ENCODE measurements around the gene CTNNA3. TPM values are rescaled to one million over a fixed set of nuclear protein-coding genes. Genes with fewer than 3 reads are reported as not detected.
"Not testable (repeated sequence)": the region's sequence is repeated elsewhere in the genome, so short reads cannot be mapped to it uniquely, and the experiment has no call there.

CTNNA3 gene
- total RNA-seq, 1 donor from 2014 or later, result under 0.01 TPM

DNA sequence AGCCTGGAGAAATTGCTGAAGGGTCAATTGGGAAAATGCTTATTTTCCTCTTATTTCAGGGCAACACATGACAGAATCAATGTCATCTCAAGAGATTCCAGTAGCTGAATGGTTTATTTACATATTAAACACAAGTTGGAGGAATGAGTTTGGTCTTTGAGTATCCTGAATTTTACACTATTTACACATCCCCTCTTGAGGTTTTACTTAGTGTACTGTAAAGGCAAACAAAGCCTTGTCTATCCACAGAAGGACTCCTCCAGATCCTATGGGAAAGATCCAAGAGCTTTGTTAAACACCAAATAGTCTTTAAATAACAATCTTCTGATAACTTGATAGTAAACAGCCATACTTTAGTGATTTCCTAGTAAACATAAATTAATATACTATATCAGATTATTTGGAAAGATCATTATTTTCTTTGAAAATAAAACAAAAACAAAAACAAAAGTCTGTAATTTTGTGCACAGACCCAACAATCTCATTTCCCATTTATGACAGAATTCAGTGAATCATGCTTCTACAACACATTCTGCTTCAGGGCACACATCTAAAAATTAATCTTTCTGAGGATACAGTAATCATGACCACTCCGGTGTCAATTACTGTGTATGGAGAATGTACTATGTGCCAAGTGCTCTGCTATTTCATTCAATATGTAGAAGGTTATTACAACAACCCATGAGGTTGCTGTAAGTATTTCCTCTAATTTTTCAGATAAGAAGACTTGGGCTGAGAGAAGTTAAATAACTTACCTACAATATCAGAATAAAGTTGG is 1345.2 kb downstream of the CTNNA3 start:
- no peak for DNase-seq

DNA sequence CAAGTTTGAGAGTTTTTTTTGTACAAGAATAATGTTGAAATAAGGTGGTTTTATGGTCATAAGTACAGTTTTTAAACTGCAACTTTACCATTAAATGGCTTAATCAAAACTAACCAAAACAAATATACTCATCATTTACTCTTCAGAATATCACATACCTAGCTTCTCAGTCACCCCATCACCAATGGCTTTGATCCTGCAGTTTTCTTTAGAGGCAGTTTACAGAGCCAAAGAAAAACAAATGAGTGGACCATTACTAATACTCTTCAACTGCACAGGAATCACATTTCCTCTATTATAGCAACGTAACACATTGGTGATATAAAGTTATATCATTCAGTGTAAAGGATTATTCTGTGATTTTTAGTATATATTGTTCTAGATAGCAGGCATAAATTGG is 1346.3 kb downstream of the CTNNA3 start:
- no peak for DNase-seq

DNA sequence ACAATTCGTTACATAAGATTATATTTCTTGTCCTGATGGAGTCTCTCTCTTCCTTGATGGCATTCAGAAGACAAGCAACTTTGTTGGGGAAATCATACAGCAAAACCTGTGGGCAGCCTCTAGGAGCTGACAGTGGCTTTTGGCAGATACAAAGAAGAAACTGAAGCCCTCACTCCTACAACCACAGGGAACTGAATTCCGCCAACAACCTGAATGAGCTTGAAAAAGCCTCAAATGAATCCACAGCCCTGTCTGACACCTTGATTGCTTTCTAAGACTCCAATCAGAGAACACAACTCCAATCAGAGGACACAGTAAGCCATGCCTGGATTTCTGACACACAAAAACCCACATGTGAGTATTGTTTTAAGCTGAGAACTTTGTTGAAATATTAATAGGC is 1346.9 kb downstream of the CTNNA3 start:
- no peak for DNase-seq

DNA sequence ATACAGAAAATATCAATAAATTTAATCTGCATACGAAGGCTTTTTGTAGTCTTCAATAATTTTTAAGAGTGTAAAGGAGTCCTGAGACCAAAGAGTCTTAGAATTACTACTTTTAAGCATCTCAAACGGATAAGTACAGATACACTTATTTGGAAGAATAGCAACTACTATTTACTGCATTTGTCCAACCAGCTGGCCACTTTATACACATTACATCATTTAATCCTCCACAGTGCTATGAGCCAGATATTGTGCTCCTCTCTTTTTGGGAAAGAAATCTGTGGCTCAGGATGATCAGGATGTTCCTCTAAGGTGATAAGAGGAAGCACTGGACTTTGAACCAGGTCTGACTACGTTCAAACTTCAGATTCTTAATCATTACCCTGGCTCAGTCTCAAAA is 1358.8 kb downstream of the CTNNA3 start:
- DNase-seq, result no peak

DNA sequence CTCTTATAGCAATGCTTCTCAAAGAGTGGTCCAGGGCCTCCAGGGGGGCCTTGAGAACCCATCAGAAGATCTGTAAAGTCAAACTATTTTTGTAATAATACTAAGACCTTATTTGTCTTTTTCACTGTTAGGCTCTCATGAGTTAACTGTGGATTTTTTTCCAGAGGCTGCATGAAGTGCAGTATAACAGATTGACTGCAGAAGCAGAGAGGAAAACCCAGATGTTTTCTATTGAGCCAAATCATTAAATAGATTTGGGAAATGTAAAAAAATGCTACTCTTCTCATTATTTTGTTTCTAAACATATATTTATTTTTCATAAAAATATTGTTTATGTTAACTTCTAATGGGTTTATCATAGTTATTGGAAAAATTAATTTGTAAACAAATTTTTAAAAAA is 1359.2 kb downstream of the CTNNA3 start:
- no peak for DNase-seq

DNA sequence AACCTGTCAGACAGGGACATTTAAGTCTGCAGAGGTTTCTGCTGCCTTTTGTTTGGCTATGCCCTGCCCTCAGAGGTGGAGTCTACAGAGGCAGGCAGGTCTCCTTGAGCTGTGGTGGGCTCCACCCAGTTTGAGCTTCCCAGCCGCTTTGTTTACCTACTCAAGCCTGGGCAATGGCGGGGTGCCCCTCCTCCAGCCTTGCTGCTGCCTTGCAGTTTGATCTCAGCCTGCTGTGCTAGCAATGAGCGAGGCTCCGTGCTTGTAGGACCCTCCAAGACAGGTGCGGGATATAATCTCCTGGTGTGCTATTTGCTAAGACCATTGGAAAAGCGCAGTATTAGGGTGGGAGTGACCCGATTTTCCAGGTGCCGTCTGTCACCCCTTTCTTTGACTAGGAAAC is 1360.2 kb downstream of the CTNNA3 start:
- not testable (repeated sequence) for DNase-seq

DNA sequence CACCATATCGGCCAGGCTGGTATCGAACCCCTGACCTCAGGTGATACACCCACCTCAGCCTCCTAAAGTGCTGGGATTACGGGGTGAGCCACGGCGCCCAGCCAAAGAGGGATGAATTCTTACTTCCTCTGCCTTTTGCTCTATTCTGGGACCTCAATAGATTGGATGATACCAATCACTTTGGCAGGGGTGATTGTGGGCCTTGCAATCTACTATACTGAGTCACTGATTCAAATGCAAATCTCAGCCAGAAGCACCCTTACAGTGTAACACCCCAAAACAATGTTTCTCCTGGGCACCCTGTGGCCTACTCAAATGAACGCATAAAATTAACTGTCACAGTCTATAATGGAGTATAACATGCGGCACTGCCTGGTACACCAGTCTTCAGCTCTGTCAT is 1366.8 kb downstream of the CTNNA3 start:
- no peak for DNase-seq

DNA sequence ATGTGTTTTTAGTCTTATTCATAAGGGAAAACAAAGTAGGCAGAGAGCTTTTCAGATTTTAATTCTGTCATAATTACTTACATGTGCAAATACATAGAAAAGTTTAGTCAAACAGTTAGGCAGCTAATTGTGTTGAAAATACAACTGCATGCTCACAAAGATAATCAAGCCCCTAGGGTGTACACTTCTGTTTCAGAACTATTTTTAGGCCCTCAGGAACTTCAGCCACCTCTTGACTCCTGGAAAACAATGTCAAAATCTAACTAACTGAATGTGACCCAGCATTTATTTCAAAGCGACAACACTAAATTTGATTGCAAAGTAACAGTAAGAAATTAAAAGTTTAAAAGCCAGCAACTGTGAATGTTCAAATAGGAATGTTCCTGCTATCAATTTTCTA is 1369.1 kb downstream of the CTNNA3 start:
- no peak for DNase-seq

DNA sequence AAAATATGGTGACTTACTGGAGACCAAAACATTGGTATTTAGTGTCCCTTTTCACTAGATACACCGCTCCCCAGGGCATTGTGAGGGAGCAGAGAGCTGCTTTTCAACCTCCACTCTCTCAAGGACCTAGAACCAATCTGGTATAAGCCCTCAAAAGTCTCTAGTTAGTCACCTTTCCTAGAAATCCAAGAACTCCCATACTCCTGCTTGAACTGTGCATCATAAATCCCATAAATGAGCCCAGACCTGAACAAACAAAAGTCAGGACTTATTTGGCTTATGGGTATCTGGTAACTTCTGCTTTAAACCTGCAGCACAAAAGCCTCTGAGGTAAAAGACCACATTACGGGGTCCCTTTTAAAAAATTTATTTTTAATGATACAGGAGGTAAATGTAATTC is 1373.2 kb downstream of the CTNNA3 start:
- no peak for DNase-seq

DNA sequence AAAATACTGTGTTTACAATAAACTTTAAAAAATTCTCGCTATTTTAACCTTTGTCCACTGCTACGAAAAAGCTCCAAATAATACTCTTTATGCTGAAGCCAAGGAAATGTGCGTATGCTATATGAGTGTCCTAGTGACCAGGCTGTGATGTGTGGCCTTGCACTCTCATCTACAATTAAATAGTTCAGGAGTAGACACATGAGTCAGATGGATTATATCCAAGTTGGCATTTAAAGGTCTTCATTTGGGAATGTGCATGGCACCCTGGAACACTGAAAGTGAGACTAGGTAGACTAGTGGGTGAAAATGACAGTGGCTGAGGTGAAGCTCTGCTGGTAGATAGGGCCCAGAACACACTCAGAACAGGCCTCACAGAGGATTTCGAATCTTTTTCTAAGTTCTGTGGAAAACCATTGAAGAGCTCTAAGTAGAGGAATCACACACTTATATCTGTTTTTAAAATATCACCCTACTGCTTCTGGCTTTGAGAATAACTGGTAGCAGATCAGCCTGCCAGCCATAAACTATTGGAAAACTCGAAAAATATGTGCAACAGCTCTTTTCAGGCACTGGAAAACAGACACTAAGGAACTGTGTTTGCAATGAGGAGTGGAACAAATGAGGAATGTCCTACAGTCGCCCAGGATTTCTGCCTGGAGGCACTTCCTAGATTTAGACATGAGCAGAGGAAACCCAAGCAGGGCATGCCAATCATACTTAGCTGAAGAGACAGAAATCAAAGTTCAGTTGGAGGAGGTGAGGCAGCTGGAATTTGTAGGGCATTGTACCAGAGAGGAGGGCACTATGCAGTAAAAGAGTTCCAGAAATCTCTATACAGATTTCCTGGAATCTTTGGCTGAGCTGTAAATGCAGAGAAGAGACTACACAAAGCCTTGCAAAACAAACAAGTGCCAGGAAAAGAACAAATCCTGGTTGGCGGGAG is 1374.0 kb downstream of the CTNNA3 start:
- DNase-seq, result no peak

DNA sequence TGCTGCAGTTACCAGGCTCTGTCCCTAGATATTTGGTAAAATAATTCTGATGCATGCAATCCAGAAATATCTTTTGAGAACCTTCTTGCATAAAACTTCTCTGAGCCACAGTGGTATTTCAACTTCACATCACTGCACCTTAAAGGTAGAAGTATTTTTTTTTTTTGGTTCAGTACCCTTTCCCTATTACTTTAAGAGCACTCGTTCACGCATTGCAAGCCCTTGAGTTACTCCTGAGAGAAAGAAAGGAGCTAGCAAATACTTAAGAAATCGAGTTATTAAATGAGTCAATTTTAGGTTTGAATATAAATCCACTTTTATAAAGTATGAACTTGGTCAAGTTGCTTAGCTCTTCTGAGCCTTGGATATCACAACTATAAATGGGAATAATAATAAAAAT is 1377.2 kb downstream of the CTNNA3 start:
- DNase-seq, result no peak

DNA sequence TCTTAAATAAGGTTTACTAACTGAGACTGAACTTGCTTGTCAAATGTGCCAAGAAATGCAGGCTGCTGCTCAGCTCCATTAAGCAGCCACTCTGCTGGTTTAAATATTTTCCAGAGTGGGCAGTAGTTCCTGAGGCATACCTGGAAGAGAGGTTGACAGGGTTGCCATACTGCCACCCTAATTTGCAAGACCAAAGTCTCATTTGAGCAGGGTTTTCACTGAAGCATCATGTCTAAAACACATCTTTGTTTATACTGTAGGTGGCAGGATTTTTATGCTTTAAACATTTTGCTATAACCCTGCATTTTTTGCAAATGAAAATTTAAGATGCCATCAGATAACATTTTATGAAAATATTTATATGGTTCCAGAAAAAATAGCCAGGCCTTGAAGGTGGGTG is 1388.2 kb downstream of the CTNNA3 start:
- DNase-seq, result no peak

DNA sequence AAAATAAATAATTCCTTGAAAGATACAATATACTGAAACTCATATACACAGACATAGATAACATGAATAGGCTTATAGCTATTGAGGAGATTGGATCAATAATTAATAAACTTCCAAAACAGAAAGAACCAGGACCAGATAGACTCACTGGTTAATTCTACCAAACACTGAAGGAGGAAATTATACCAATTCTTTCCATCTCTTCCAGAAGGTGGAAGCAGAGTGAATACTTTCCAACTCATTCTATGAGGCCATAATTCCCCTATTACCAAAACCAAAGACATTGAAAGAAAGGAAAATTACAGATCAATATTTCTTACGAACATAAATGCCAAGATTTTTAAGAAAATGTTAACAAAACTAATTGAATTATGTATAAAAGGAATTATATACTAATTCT is 1394.9 kb downstream of the CTNNA3 start:
- no peak for DNase-seq

DNA sequence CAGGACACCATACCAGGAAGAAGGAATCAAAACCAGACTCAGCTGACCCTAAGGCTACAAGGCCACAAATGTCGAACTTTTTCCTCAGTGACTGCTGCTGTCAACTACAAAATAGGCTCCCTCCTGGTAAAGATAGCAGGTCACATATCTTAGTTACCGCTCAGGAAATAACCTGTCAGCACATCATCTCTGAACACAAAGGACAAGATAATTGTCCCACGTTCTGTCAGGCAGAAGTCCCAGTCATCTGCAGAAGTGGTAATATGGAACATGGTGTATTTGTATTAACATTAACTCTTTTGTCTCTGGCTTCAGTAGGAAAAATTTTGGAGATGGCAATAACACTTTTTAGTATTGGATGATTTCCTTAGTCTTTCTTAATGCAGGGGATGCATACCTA is 1400.4 kb downstream of the CTNNA3 start:
- DNase-seq, result no peak

DNA sequence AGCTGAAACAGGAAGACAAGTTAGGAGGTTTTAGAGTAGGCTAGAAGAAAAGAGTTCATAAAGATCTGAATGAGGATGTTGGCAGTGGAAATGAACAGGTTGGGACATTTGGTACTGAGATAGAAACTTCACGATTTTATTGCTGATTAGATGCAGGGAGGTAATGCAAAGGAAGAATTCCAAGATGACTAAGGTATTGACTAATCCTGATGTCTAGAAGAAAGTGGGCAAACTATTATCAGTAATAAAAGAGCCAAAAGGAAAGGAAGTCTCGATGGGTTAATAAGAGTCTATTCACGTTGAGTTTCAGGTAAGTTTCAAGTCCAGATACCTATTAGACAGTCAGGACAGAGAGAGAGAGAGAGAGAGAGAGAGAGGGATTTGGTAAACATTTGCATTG is 1401.5 kb downstream of the CTNNA3 start:
- no peak for DNase-seq

DNA sequence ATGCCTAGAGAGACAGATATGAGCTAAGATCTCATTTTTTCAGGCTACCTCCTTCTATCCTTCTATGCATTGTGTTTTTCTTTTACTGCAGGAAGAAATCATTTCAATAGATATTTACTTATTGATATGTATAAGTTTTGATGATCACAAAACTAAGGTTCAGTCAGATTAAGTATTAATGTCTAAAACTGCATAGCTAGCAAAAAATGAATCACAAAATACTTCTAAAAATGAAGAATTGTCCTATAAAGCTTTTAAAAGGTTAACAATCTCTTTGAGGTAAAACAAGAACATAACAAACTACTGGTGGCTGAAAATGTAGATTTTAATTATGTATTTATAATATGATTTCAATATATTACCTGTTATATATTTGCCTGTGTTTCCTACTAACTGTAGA is 1403.1 kb downstream of the CTNNA3 start:
- no peak for DNase-seq

DNA sequence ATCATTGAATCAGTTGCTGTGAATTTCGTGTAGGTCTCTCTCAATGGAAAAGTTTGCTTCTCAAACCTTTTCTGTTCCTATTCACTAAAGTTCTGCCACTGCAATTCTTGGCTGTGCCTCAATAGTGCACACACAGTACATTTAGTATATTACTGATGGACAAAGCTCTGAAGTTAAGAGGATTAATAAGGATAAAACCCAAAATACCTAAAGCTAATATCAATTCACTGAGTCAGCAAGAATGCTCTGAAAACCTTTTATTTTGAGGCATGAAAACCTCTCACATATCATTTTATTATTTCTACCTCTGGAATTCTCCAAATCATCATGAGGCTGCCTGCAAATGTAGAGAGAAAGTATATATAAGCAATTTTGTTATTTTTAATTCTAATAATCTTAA is 1403.5 kb downstream of the CTNNA3 start:
- DNase-seq, result no peak

DNA sequence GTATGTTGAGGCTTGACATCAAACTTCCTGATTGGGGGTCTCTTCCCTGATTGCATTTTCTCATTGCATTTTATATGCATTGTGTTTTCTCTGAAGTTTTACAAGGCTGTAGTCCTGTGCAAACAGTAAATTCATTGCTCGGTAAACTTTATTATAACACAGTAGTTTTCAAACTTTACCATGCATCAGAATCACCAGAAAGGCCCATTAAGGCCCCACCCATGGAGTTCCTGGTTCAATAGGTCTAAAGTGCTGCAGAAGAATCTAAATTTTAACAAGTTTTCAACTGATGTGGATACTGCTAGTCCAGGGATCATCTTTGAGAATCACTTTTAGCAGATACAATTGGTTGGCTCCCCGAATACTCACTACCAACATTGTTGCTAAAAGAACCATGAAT is 1404.9 kb downstream of the CTNNA3 start:
- no peak for DNase-seq

DNA sequence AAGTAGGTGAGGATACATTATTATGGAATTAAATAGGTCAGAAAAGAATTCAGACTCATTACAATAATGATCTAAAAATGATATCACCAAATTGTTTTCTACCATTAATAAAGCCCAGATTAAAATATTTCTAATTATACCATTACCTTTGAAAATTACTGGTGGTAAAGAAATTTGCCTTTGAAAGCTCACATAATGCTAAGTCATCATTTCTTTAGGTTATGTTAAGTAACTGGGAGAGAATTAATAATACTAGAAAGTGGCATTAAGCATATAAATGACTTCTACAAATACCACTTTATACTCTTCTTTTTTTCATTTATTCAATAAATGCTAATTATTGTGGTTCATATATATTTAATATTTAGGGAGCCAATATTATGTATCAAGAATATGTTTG is 1411.4 kb downstream of the CTNNA3 start:
- no peak for DNase-seq

DNA sequence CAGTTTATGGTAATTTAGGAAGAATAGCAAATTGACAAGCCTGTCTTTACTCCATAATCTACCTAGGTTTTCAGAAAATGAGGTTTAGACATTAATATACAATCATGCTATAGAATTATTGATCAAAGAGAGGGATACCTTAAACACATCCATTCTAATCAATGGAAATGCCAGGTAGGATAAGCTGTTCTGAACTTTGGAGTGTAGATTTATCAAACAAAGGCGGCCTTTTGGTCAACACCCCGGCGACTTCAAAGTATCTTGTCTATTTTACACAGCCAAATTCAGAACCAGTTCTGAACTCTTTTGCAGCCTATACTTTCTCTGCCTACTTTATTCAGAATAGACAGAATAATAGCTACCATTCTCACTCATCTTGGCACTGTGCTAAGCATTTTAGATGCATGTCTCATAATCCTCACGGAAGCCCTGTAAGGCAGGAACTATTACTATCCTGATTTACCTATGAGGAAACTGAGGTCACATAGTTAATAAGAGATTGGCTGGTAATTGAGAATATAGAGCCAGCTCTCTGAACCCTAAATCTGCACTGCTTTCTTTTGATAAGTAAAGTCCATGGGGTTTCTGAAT is 1412.0 kb downstream of the CTNNA3 start:
- no peak for DNase-seq

DNA sequence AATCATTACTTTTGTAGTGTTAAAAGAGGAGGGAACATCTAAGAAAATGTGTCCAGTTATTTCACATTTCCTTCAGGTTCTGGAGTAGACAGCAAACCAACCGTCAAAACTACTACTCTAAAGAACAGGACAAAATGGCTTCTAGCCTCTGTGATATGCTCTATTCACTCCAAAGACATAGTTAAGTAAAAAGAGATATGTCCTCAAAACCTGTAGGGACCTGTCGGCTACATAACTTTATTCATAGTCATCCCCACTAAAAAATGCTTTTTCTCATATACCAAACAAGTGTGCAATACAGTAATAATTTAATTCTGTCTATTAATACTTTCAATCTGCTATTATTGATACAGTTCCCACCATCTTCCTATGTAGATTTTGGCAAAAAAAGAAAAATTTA is 1412.9 kb downstream of the CTNNA3 start:
- no peak for DNase-seq

DNA sequence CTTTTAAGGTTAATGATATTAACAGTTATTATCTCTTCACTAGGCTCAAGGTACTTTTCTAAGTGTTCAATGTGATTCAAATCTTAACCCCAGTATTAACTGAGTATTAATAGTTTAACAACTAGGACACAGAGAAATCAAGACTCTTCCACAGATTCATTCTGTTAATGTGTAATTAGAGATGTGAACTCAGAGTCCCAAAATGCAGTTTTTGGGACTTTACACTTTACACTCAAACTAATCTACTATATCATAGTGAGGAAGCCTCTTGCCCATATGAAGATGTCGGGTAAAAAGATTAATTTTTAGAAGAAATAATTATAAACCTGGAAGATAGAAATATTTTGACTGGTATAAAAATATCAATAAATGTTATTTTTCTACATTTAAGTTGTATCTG is 1414.7 kb downstream of the CTNNA3 start:
- DNase-seq, result no peak

DNA sequence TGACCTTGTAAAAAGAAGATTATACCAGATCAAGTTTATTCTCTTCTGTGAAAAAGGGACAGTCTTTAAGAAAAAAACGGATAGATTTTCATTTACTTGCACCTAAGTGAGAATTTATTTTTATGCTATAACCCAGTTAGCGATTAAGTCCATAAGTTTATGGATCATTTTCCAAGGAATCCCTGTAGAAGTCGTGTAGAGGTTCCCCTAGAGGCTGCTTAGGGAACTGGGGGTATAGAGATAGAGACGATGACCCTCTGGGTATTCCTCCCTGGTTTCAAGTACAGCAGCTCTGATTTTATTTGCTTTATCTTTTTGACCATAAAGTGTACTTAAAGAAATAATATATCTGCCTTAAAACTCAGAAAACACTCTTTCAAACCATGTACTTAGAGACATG is 1418.5 kb downstream of the CTNNA3 start:
- no peak for DNase-seq

Data from dermis blood vessel endothelial cell (primary cell).